ENCODE data around the gene CAPN12.
"Not testable (repeated sequence)": the region's sequence is repeated elsewhere in the genome, so short reads cannot be mapped to it uniquely, and the experiment has no call there.

Gene CAPN12

GRCh38 chr19:38744298-38744681 is at the start of gene CAPN12:
Gene CAPN12, minus strand, starts transcription at chr19:38744474. Its CDS starts 309 bp downstream, at chr19:38744165.
- no peak for DNase-seq

GRCh38 chr19:38793671-38794070 is 49.4 kb upstream of the CAPN12 start:
- no peak for DNase-seq

- DNase-seq, result no peak
These were observed 48.9 kb upstream of the CAPN12 start for GRCh38 chr19:38793177-38793576.

GRCh38 chr19:38792250-38793111 is 48.2 kb upstream of the CAPN12 start:
- peak; percentile 42 to 55 for DNase-seq

GRCh38 chr19:38791451-38792064 is 47.3 kb upstream of the CAPN12 start:
- DNase-seq, result not testable (repeated sequence)

- DNase-seq, result not testable (repeated sequence)
These were observed 46.5 kb upstream of the CAPN12 start for GRCh38 chr19:38790507-38791403.

GRCh38 chr19:38788478-38789243 is 44.4 kb upstream of the CAPN12 start, which contains the start of gene LGALS7B:
Gene LGALS7B, plus strand, starts transcription at chr19:38789200. Its CDS starts 27 bp downstream, at chr19:38789227.
- no peak for DNase-seq

- no peak for DNase-seq
These were observed 42.4 kb upstream of the CAPN12 start for GRCh38 chr19:38786572-38787265.

GRCh38 chr19:38786061-38786460 is 41.8 kb upstream of the CAPN12 start:
- not testable (repeated sequence) for DNase-seq

- no peak for DNase-seq
These were observed 41.0 kb upstream of the CAPN12 start for GRCh38 chr19:38785187-38785699.

GRCh38 chr19:38784224-38784623 is 40.0 kb upstream of the CAPN12 start:
- no peak for DNase-seq

GRCh38 chr19:38782212-38782611 is 37.9 kb upstream of the CAPN12 start:
- DNase-seq, result not testable (repeated sequence)

- no peak for DNase-seq
These were observed 36.8 kb upstream of the CAPN12 start for GRCh38 chr19:38781058-38781457.

- no peak for DNase-seq
These were observed 36.2 kb upstream of the CAPN12 start for GRCh38 chr19:38780443-38780842.

GRCh38 chr19:38778733-38779132 is 34.5 kb upstream of the CAPN12 start:
- DNase-seq, result no peak

- DNase-seq, result no peak
These were observed 30.1 kb upstream of the CAPN12 start for GRCh38 chr19:38774181-38774950.

- DNase-seq, result no peak
These were observed 29.3 kb upstream of the CAPN12 start, which contains the start of gene LGALS7 for GRCh38 chr19:38773469-38774177. Gene LGALS7, minus strand, starts transcription at chr19:38773517. Its CDS starts 25 bp downstream, at chr19:38773492.

- not testable (repeated sequence) for DNase-seq
These were observed 27.3 kb upstream of the CAPN12 start for GRCh38 chr19:38771569-38771968.

GRCh38 chr19:38770949-38771275 is 26.6 kb upstream of the CAPN12 start:
- not testable (repeated sequence) for DNase-seq
